ENCODE measurements around the gene MAGI1. TPM values are rescaled to one million over a fixed set of nuclear protein-coding genes. Genes with fewer than 3 reads are reported as not detected.

The MAGI1 gene
- total RNA-seq, 3 donors from 2014 or later (not counting 1 experiment from before 2014, with no cell fraction given) = not detected

DNA sequence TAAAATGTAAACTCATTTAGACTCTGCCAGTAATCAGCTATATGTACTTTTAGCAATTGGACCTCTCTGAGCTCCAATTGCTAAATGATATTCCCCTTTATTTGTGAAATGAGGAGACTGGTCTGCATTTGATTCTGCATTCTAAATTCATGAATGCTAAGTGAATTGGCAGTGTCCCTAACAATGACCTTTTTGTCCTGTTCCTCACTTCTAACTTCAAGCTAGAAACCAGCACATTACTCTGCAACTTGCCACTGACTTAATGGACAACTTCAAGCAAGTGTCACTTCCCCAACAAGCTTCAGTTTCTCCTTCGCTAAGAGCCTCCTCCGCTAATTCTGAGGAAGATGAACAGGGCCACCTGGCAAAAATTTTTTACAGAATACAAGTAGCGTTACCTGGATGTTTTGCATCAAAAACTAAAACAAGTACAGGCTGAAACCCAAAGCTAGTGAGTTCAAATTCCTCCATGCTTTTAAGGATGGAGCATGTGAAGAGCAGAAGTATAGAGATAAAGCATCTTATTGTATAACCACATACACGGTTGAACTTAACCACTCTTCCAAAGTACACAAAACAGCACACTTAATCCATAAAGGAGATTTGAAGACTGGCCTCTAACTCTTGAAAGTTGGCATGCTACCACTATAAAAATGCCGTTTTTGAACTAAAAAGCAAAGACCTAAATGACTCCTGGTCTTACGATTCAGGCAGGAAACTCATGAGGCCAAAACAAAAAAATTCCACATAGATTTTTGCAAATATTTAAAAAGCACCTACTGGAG is 207.6 kb downstream of the MAGI1 start:
- Mint-ChIP-seq H3K4me1 (no peaks in the 10 kb centered on the region), H3K27ac (no peak overlapping the region), H3K4me3 (no peak overlapping the region), H3K36me3 (no peaks in the 10 kb centered on the region), H3K27me3 (ENCODE audit: low read depth in 2 of 2) (no peaks in the 10 kb centered on the region), H3K9me3 (peaks cover 2 to 5% of the 10 kb centered on the region in 2 donors)
- WGBS (ENCODE audit: insufficient coverage) = 81% methylated on average over 5 of the region's 6 CpGs
- H3K9me3 ChIP-seq (ENCODE audit: control insufficient read depth, insufficient read depth, low read length) = no peaks in the 10 kb centered on the region
- DNase-seq (no peak), ATAC-seq (no peak)
- H3K4me1 ChIP-seq (ENCODE audit: control insufficient read depth, insufficient read depth, low read length) = no peaks in the 10 kb centered on the region
- H3K4me3 ChIP-seq (ENCODE audit: low read length) = no peak overlapping the region
- H3K36me3 ChIP-seq (ENCODE audit: control insufficient read depth, insufficient read depth, low read length) = no peaks in the 10 kb centered on the region
- H3K27ac ChIP-seq (ENCODE audit: low read length) = no peak overlapping the region
- intact Hi-C loops (cut with micrococcal nuclease) = no loop called here
- H3K27me3 ChIP-seq (ENCODE audit: control insufficient read depth, insufficient read depth, low read length) = no peaks in the 10 kb centered on the region
- TF ChIP-seq, protein P1, sequence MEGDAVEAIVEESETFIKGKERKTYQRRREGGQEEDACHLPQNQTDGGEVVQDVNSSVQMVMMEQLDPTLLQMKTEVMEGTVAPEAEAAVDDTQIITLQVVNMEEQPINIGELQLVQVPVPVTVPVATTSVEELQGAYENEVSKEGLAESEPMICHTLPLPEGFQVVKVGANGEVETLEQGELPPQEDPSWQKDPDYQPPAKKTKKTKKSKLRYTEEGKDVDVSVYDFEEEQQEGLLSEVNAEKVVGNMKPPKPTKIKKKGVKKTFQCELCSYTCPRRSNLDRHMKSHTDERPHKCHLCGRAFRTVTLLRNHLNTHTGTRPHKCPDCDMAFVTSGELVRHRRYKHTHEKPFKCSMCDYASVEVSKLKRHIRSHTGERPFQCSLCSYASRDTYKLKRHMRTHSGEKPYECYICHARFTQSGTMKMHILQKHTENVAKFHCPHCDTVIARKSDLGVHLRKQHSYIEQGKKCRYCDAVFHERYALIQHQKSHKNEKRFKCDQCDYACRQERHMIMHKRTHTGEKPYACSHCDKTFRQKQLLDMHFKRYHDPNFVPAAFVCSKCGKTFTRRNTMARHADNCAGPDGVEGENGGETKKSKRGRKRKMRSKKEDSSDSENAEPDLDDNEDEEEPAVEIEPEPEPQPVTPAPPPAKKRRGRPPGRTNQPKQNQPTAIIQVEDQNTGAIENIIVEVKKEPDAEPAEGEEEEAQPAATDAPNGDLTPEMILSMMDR (IDR thresholded peaks at IDR 0.05) = no peak

DNA sequence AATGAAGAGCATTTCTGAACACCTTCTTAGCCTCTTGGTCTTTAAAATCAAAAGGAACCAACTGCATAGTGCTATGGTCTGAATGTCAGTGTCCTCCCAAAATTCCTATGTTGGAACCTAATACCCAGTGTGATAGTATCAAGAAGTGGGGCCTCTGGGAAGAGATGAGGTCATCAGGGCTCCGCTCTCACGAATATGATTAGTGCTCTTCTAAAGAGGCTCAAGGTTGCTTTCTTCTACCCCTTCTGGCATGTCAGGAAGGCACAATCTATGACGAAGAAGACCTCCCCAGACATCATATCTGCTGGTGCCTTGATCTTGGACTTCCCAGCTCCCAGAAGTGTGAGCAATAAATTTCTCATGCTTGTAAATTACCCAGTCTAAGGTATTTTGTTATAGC is 209.5 kb downstream of the MAGI1 start:
- Histone ChIP-seq H3K4me1 (ENCODE audit: control insufficient read depth, insufficient read depth, low read length) (no peaks in the 10 kb centered on the region), H3K36me3 (ENCODE audit: control insufficient read depth, insufficient read depth, low read length) (no peaks in the 10 kb centered on the region), H3K27ac (ENCODE audit: low read length) (no peak overlapping the region), H3K9me3 (ENCODE audit: control insufficient read depth, insufficient read depth, low read length) (no peaks in the 10 kb centered on the region), H3K4me3 (ENCODE audit: low read length) (no peak overlapping the region), H3K27me3 (ENCODE audit: control insufficient read depth, insufficient read depth, low read length) (no peaks in the 10 kb centered on the region)
- Mint-ChIP-seq H3K4me3 (no peak overlapping the region), H3K9me3 (peaks cover 0 to 2% of the 10 kb centered on the region in 2 donors), H3K36me3 (no peaks in the 10 kb centered on the region), H3K4me1 (no peaks in the 10 kb centered on the region), H3K27me3 (ENCODE audit: low read depth in 2 of 2) (no peaks in the 10 kb centered on the region), H3K27ac (no peak overlapping the region)
- intact Hi-C loops (cut with micrococcal nuclease) = no loop called here
- DNase-seq (no peak), ATAC-seq (no peak)
- TF ChIP-seq, protein P1 (IDR thresholded peaks at IDR 0.05) = no peak
- WGBS (ENCODE audit: insufficient coverage) = 86% methylated on average over 3 of the region's 3 CpGs

DNA sequence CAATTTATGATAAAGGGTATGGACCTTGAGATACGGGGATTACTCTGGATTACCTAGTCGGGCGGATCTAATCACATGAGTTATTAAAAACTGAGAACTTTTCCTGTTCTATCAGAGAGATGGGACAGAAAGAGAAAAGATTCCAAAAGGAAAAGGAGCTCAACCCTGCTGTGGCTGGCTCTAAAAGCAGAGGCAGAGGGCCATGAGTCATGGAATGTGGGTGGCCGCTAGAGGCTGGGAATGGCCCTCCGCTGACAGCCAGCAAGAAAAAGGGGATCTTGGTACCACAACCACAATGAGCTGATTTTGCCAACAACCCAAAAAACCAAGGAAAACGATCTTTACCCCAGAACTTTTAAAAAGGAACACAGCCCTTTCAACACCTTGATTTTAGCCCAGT is 210.0 kb downstream of the MAGI1 start:
- Mint-ChIP-seq H3K27me3 (ENCODE audit: low read depth in 2 of 2) (no peaks in the 10 kb centered on the region), H3K4me3 (no peak overlapping the region), H3K36me3 (no peaks in the 10 kb centered on the region), H3K9me3 (peaks cover 0 to 2% of the 10 kb centered on the region in 2 donors), H3K4me1 (no peaks in the 10 kb centered on the region), H3K27ac (no peak overlapping the region)
- H3K36me3 ChIP-seq (ENCODE audit: control insufficient read depth, insufficient read depth, low read length) = no peaks in the 10 kb centered on the region
- H3K4me3 ChIP-seq (ENCODE audit: low read length) = no peak overlapping the region
- WGBS (ENCODE audit: insufficient coverage) = 81% methylated on average over 6 of the region's 6 CpGs
- ATAC-seq (no peak), DNase-seq (no peak)
- TF ChIP-seq, protein P1 (IDR thresholded peaks at IDR 0.05) = no peak
- H3K27me3 ChIP-seq (ENCODE audit: control insufficient read depth, insufficient read depth, low read length) = no peaks in the 10 kb centered on the region
- intact Hi-C loops (cut with micrococcal nuclease) = no loop called here
- no peaks in the 10 kb centered on the region for H3K9me3 ChIP-seq (ENCODE audit: control insufficient read depth, insufficient read depth, low read length)
- H3K4me1 ChIP-seq (ENCODE audit: control insufficient read depth, insufficient read depth, low read length) = no peaks in the 10 kb centered on the region
- no peak overlapping the region for H3K27ac ChIP-seq (ENCODE audit: low read length)

DNA sequence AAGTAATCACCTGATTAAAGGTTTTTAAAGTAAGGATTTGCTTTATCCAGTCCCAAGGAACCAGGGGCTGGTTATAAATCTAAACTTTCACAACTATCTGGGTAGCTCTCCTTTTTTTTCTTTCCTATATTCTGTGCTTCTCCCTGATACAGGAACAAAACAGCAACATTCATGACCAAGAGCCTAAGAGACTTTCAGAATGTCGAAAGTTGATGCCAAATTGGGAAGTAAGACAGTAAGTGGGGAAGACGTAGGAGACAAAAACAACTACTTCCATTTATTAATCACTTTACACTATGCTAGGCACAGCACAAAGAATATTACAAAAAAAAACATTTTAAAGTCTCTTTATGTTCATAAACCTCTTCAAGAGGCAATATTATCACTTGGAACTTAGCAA is 211.6 kb downstream of the MAGI1 start:
- TF ChIP-seq, protein P1 (IDR thresholded peaks at IDR 0.05) = no peak
- Histone ChIP-seq H3K27ac (ENCODE audit: low read length) (no peak overlapping the region), H3K36me3 (ENCODE audit: control insufficient read depth, insufficient read depth, low read length) (no peaks in the 10 kb centered on the region), H3K27me3 (ENCODE audit: control insufficient read depth, insufficient read depth, low read length) (no peaks in the 10 kb centered on the region), H3K4me1 (ENCODE audit: control insufficient read depth, insufficient read depth, low read length) (no peaks in the 10 kb centered on the region), H3K9me3 (ENCODE audit: control insufficient read depth, insufficient read depth, low read length) (no peaks in the 10 kb centered on the region), H3K4me3 (ENCODE audit: low read length) (no peak overlapping the region)
- no peak for DNase-seq
- Mint-ChIP-seq H3K4me1 (no peaks in the 10 kb centered on the region), H3K4me3 (no peak overlapping the region), H3K27me3 (ENCODE audit: low read depth in 2 of 2) (no peaks in the 10 kb centered on the region), H3K9me3 (no peaks in the 10 kb centered on the region), H3K27ac (no peak overlapping the region), H3K36me3 (no peaks in the 10 kb centered on the region)
- 40% methylated on average over 1 of the region's 2 CpGs for WGBS (ENCODE audit: insufficient coverage)
- intact Hi-C loops (cut with micrococcal nuclease) = no loop called here
- no peak for ATAC-seq

All from natural killer cell (primary cell).